Upper lobe of left lung (tissue), 4 donors: ENCODE results near the gene PF4V1.

Experiments used
- EP300 ChIP-seq, 4 donors: sonication (generic); formaldehyde crosslinking; IDR thresholded peaks; one replicate each; pipeline ENCODE4 v1.5.1; 2017; ENCODE audit warnings: antibody characterized with exemption in 4 of 4, control low read depth in 2 of 4
- POLR2AphosphoS5 ChIP-seq, 2 donors: sonication (generic); formaldehyde crosslinking; IDR thresholded peaks; one replicate each; pipeline ENCODE4 v1.5.1; 2017; ENCODE audit warnings: antibody characterized with exemption in 2 of 2
- TF ChIP-seq, protein P1 (sequence below), 6 experiments: fragments of 450-650 bp in 4 of 6; fragments of 200-600 bp in 2 of 6; sonication (generic) in 2 of 6; IDR thresholded peaks; one replicate each; pipeline ENCODE4 v1.5.1; 2016 to 2019; ENCODE audit warnings: antibody characterized with exemption in 6 of 6

GRCh38 chr4:73848183-73848777 is 4.8 kb upstream of the PF4V1 start:
- TF ChIP-seq, protein P1, sequence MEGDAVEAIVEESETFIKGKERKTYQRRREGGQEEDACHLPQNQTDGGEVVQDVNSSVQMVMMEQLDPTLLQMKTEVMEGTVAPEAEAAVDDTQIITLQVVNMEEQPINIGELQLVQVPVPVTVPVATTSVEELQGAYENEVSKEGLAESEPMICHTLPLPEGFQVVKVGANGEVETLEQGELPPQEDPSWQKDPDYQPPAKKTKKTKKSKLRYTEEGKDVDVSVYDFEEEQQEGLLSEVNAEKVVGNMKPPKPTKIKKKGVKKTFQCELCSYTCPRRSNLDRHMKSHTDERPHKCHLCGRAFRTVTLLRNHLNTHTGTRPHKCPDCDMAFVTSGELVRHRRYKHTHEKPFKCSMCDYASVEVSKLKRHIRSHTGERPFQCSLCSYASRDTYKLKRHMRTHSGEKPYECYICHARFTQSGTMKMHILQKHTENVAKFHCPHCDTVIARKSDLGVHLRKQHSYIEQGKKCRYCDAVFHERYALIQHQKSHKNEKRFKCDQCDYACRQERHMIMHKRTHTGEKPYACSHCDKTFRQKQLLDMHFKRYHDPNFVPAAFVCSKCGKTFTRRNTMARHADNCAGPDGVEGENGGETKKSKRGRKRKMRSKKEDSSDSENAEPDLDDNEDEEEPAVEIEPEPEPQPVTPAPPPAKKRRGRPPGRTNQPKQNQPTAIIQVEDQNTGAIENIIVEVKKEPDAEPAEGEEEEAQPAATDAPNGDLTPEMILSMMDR (IDR thresholded peaks at IDR 0.05): no peak
- TF ChIP-seq POLR2AphosphoS5 (IDR thresholded peaks at IDR 0.05) (no peak), EP300 (IDR thresholded peaks at IDR 0.05) (no peak)
